ENCODE data around the gene NCCRP1. TPM values are rescaled to one million over a fixed set of nuclear protein-coding genes. Genes with fewer than 3 reads are reported as not detected.

Gene NCCRP1
- total and polyA plus RNA-seq, 10 of the 15 experiments (the other 5 are each of a cell fraction or from before 2014, with no cell fraction given), result not detected

GRCh38 chr19:39208175-39208795, 11.5 kb downstream of the NCCRP1 start:
- Histone ChIP-seq H3K27ac (ENCODE audit: control insufficient read depth, insufficient read depth) (no peak overlapping the region), H3K36me3 (ENCODE audit: control insufficient read depth in 2 of 2, insufficient read depth in 2 of 2, low read length in 1 of 2) (no peaks in the 10 kb centered on the region), H3K9ac (ENCODE audit: control insufficient read depth, insufficient read depth, low read length) (no peak overlapping the region), H3K27me3 (replicated peaks in 1 of 2; ENCODE audit: control insufficient read depth in 2 of 2, insufficient read depth in 2 of 2, low read length in 1 of 2) (peaks cover 0 to 3% of the 10 kb centered on the region in 2 experiments; a peak in 1 of 4 replicates), H3K79me2 (ENCODE audit: control insufficient read depth, insufficient read depth, low read length) (no peaks in the 10 kb centered on the region), H3K9me3 (replicated peaks; ENCODE audit: control insufficient read depth, insufficient read depth, low read length) (no peaks in the 10 kb centered on the region), H2AFZ (ENCODE audit: control insufficient read depth, low read depth, low read length) (no peak overlapping the region), H3K4me3 (no peak overlapping the region), H3K4me2 (ENCODE audit: control insufficient read depth, insufficient read depth) (no peak overlapping the region), H4K20me1 (ENCODE audit: control insufficient read depth, insufficient read depth) (no peaks in the 10 kb centered on the region), H3K4me1 (ENCODE audit: control insufficient read depth, insufficient read depth, low read length) (no peaks in the 10 kb centered on the region)
- intact Hi-C loops (cut with micrococcal nuclease; ENCODE audit: unreplicated experiment) (no loop called here), in situ Hi-C loops (cut with MboI) (no loop called here)
- no TSS peak for BruUV-seq (replicated peaks)
- SMC1A ChIA-PET (ENCODE audit: uncharacterized antibody, unreplicated experiment), result no interaction called here
- RAD21 ChIA-PET (ENCODE audit: unreplicated experiment), result no interaction called here
- ATAC-seq (no peak), FAIRE-seq (no peak), DNase-seq (ENCODE audit: low read depth, low spot score) (no peak)
- WGBS (ENCODE audit: insufficient coverage, insufficient replicate concordance, low lambda C conversion rate, missing lambda C conversion rate), result 23% methylated on average over 9 of the region's 9 CpGs
- POLR2A ChIA-PET, result no interaction called here
- CTCF ChIA-PET, result no interaction called here
- TF ChIP-seq SKIL (IDR thresholded peaks at IDR 0.05; ENCODE audit: low read depth, poor library complexity, severe bottlenecking) (no peak), NBN (IDR thresholded peaks at IDR 0.05) (no peak), ATF3 (IDR thresholded peaks at IDR 0.05; ENCODE audit: borderline replicate concordance, extremely low read depth, low read depth, low read length) (no peak), MTA3 (IDR thresholded peaks at IDR 0.05; ENCODE audit: borderline replicate concordance, low read length) (no peak), RAD51 (IDR thresholded peaks at IDR 0.05) (no peak), FOS (IDR thresholded peaks at IDR 0.05; ENCODE audit: borderline replicate concordance, extremely low read depth, insufficient read length) (no peak), PKNOX1 (IDR thresholded peaks at IDR 0.05) (no peak), CEBPB (IDR thresholded peaks at IDR 0.05; ENCODE audit: borderline replicate concordance in 1 of 2, low read depth in 2 of 2, low read length in 2 of 2) (no peak), DPF2 (IDR thresholded peaks at IDR 0.05) (no peak), SP1 (IDR thresholded peaks at IDR 0.05; ENCODE audit: low read depth, low read length) (no peak), KAT2A (conservative IDR thresholded peaks at IDR 0.05; ENCODE audit: control insufficient read depth, low read depth, low read length) (no peak), BHLHE40 (IDR thresholded peaks at IDR 0.05; ENCODE audit: borderline replicate concordance in 1 of 2, low read depth in 2 of 2, low read length in 1 of 2) (no peak), POLR2AphosphoS5 (IDR thresholded peaks at IDR 0.05; ENCODE audit: low read length) (no peak), HDAC2 (IDR thresholded peaks at IDR 0.05) (no peak), PAX8 (IDR thresholded peaks at IDR 0.05) (no peak), YBX1 (IDR thresholded peaks at IDR 0.05) (no peak), ATF2 (IDR thresholded peaks at IDR 0.05; ENCODE audit: low read length) (no peak), MTA2 (IDR thresholded peaks at IDR 0.05; ENCODE audit: low read depth) (no peak)

Data from GM12878 (cell line).